Central memory CD8-positive, alpha-beta T cell (primary cell): ENCODE results near the gene CORO7.
"Not testable (repeated sequence)": the region's sequence is repeated elsewhere in the genome, so short reads cannot be mapped to it uniquely, and the experiment has no call there.

Experiments used
- ATAC-seq: fragments of 150-1000 bp; cut with Tn5 transposase; replicated peaks from 2 replicates; pipeline ENCODE4 v1.10.0; 2022; ENCODE audit warnings: mild to moderate bottlenecking, moderate FRiP score, moderate number of reproducible peaks; ENCODE audit not compliant: poor library complexity, severe bottlenecking; ENCODE audit errors: extremely low read depth
- DNase-seq, 2 donors: peaks; one replicate each; pipeline ENCODE4 v3.0.0; 2021; ENCODE audit warnings: low spot score in 2 of 2
- H3K27ac Mint-ChIP-seq: one replicate; pipeline ENCODE4 v1.8.0; 2022; ENCODE audit warnings: low read depth, mild to moderate bottlenecking, moderate library complexity, mixed read lengths
- H3K27me3 Mint-ChIP-seq: one replicate; pipeline ENCODE4 v1.8.0; 2022; ENCODE audit warnings: mixed read lengths
- H3K36me3 Mint-ChIP-seq: one replicate; pipeline ENCODE4 v1.8.0; 2022; ENCODE audit warnings: mild to moderate bottlenecking, moderate library complexity, mixed read lengths; ENCODE audit not compliant: insufficient read depth
- H3K4me1 Mint-ChIP-seq: one replicate; pipeline ENCODE4 v1.8.0; 2022; ENCODE audit warnings: mixed read lengths
- H3K4me3 Mint-ChIP-seq: one replicate; pipeline ENCODE4 v1.8.0; 2022; ENCODE audit warnings: mild to moderate bottlenecking, moderate library complexity, mixed read lengths
- H3K9me3 Mint-ChIP-seq: one replicate; pipeline ENCODE4 v1.8.0; 2022; ENCODE audit warnings: mixed read lengths

Gene CORO7

GRCh38 chr16:4344983-4345835 is 71.2 kb downstream of the CORO7 start:
- Mint-ChIP-seq H3K9me3 (no peaks in the 10 kb centered on the region), H3K4me3 (no peak overlapping the region), H3K27me3 (no peaks in the 10 kb centered on the region), H3K4me1 (peaks cover 14% of the 10 kb centered on the region), H3K36me3 (peaks cover 5% of the 10 kb centered on the region), H3K27ac (peak overlapping the region; percentile 74)
- DNase-seq (no peak), ATAC-seq (no peak)

- H3K4me3 Mint-ChIP-seq, ATAC-seq, H3K9me3 Mint-ChIP-seq, DNase-seq, H3K27me3 Mint-ChIP-seq, H3K36me3 Mint-ChIP-seq: not testable (repeated sequence)
- Mint-ChIP-seq H3K4me1 (peaks cover 14% of the 10 kb centered on the region), H3K27ac (peak overlapping the region; percentile 74)
These were observed 72.0 kb downstream of the CORO7 start for GRCh38 chr16:4344300-4344982.

- Mint-ChIP-seq H3K9me3 (no peaks in the 10 kb centered on the region), H3K27ac (peak overlapping the region; percentile 74), H3K4me3 (no peak overlapping the region), H3K27me3 (no peaks in the 10 kb centered on the region), H3K4me1 (peaks cover 8% of the 10 kb centered on the region), H3K36me3 (peaks cover 3% of the 10 kb centered on the region)
- ATAC-seq (no peak), DNase-seq (no peak)
These were observed 73.3 kb downstream of the CORO7 start for GRCh38 chr16:4342866-4343744.

- no peaks in the 10 kb centered on the region for H3K27me3 Mint-ChIP-seq
- H3K27ac Mint-ChIP-seq = no peak overlapping the region
- peaks cover 3% of the 10 kb centered on the region for H3K36me3 Mint-ChIP-seq
- no peaks in the 10 kb centered on the region for H3K9me3 Mint-ChIP-seq
- no peak for ATAC-seq
- H3K4me1 Mint-ChIP-seq = peaks cover 5% of the 10 kb centered on the region
- DNase-seq = no peak
- no peak overlapping the region for H3K4me3 Mint-ChIP-seq
These were observed 75.1 kb downstream of the CORO7 start for GRCh38 chr16:4341250-4341649.

- Mint-ChIP-seq H3K27me3 (no peaks in the 10 kb centered on the region), H3K9me3 (no peaks in the 10 kb centered on the region), H3K36me3 (peaks cover 5% of the 10 kb centered on the region), H3K4me1 (peaks cover 5% of the 10 kb centered on the region), H3K4me3 (no peak overlapping the region), H3K27ac (no peak overlapping the region)
- ATAC-seq (no peak), DNase-seq (no peak)
These were observed 76.0 kb downstream of the CORO7 start for GRCh38 chr16:4340443-4340842.

- H3K36me3 Mint-ChIP-seq = peaks cover 5% of the 10 kb centered on the region
- no peaks in the 10 kb centered on the region for H3K9me3 Mint-ChIP-seq
- DNase-seq (no peak), ATAC-seq (no peak)
- H3K4me3 Mint-ChIP-seq = no peak overlapping the region
- H3K27me3 Mint-ChIP-seq = no peaks in the 10 kb centered on the region
- H3K27ac Mint-ChIP-seq = no peak overlapping the region
- peaks cover 3% of the 10 kb centered on the region for H3K4me1 Mint-ChIP-seq
These were observed 76.5 kb downstream of the CORO7 start for GRCh38 chr16:4339909-4340308.

- ATAC-seq = no peak
- H3K27ac Mint-ChIP-seq = no peak overlapping the region
- H3K36me3 Mint-ChIP-seq = peaks cover 5% of the 10 kb centered on the region
- no peaks in the 10 kb centered on the region for H3K27me3 Mint-ChIP-seq
- H3K4me1 Mint-ChIP-seq = no peaks in the 10 kb centered on the region
- H3K9me3 Mint-ChIP-seq = no peaks in the 10 kb centered on the region
- H3K4me3 Mint-ChIP-seq = no peak overlapping the region
- DNase-seq = no peak
These were observed 76.9 kb downstream of the CORO7 start for GRCh38 chr16:4339455-4339854.

GRCh38 chr16:4338712-4339299 is 77.6 kb downstream of the CORO7 start:
- no peak for DNase-seq
- ATAC-seq = no peak
- H3K27me3 Mint-ChIP-seq = no peaks in the 10 kb centered on the region
- H3K4me3 Mint-ChIP-seq = no peak overlapping the region
- H3K27ac Mint-ChIP-seq = no peak overlapping the region
- no peaks in the 10 kb centered on the region for H3K4me1 Mint-ChIP-seq
- peaks cover 5% of the 10 kb centered on the region for H3K36me3 Mint-ChIP-seq
- no peaks in the 10 kb centered on the region for H3K9me3 Mint-ChIP-seq

- no peak for ATAC-seq
- no peak overlapping the region for H3K27ac Mint-ChIP-seq
These were observed 78.2 kb downstream of the CORO7 start for GRCh38 chr16:4338125-4338582.

GRCh38 chr16:4337540-4338088 is 78.8 kb downstream of the CORO7 start:
- Mint-ChIP-seq H3K36me3 (peaks cover 5% of the 10 kb centered on the region), H3K9me3 (no peaks in the 10 kb centered on the region), H3K27me3 (no peaks in the 10 kb centered on the region), H3K4me1 (no peaks in the 10 kb centered on the region), H3K27ac (no peak overlapping the region), H3K4me3 (no peak overlapping the region)
- DNase-seq = no peak
- no peak for ATAC-seq

More at GRCh38 chr16:4338125-4338582, 78.2 kb downstream of the CORO7 start:
- Mint-ChIP-seq H3K4me1 (no peaks in the 10 kb centered on the region), H3K9me3 (no peaks in the 10 kb centered on the region), H3K4me3 (no peak overlapping the region), H3K27me3 (no peaks in the 10 kb centered on the region), H3K36me3 (peaks cover 5% of the 10 kb centered on the region)
- DNase-seq = no peak

GRCh38 chr16:4336701-4337539 is 79.5 kb downstream of the CORO7 start:
- Mint-ChIP-seq H3K27me3 (no peaks in the 10 kb centered on the region), H3K36me3 (peaks cover 5% of the 10 kb centered on the region), H3K4me1 (no peaks in the 10 kb centered on the region), H3K9me3 (no peaks in the 10 kb centered on the region), H3K27ac (no peak overlapping the region), H3K4me3 (no peak overlapping the region)
- ATAC-seq = no peak
- no peak for DNase-seq
